Choroid plexus epithelial cell (primary cell): Measurements from ENCODE around the gene CMPK1.

Source experiments
- DNase-seq: peaks from one replicate; pipeline ENCODE4 v3.0.0-alpha.2; 2010; ENCODE audit warnings: low read depth
- H3K4me3 ChIP-seq: 2 replicates; pipeline ENCODE4 v1.5.1; 2011; ENCODE audit warnings: low read depth, mild to moderate bottlenecking, control low read depth, low read length, moderate library complexity
- TF ChIP-seq, protein P1 (sequence below): conservative IDR thresholded peaks from 2 replicates; pipeline ENCODE4 v1.5.1; 2011; ENCODE audit warnings: low read depth, mild to moderate bottlenecking, control low read depth, inconsistent platforms, low read length, moderate library complexity

CMPK1 gene

DNA sequence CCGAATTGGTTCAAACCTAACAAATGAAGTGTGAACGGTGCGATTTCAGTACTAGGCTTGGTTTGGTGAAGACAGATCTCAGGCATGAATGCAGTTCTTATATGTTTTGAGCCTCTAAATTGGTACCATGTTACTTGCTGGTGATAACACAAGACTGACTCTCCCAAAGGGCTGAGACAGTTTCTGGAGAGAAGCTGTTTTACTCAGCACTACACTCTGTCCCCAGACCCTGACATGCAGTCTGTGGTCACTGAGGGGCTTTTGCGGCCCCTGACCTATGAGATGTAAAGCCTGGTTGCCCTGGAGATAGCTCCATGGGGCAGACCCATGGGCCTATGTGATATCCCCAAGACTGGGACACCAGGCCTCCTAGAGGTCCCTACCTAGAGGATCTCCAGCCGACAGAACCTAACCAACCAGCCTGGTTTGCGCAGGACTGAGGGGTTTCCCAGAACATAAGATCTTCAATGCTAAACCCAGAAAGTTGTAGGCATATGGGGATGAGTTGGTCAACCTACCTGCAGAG, 63.1 kb downstream of the CMPK1 start:
- TF ChIP-seq, protein P1, sequence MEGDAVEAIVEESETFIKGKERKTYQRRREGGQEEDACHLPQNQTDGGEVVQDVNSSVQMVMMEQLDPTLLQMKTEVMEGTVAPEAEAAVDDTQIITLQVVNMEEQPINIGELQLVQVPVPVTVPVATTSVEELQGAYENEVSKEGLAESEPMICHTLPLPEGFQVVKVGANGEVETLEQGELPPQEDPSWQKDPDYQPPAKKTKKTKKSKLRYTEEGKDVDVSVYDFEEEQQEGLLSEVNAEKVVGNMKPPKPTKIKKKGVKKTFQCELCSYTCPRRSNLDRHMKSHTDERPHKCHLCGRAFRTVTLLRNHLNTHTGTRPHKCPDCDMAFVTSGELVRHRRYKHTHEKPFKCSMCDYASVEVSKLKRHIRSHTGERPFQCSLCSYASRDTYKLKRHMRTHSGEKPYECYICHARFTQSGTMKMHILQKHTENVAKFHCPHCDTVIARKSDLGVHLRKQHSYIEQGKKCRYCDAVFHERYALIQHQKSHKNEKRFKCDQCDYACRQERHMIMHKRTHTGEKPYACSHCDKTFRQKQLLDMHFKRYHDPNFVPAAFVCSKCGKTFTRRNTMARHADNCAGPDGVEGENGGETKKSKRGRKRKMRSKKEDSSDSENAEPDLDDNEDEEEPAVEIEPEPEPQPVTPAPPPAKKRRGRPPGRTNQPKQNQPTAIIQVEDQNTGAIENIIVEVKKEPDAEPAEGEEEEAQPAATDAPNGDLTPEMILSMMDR = no peak
- no peak overlapping the region for H3K4me3 ChIP-seq
- DNase-seq = no peak

DNA sequence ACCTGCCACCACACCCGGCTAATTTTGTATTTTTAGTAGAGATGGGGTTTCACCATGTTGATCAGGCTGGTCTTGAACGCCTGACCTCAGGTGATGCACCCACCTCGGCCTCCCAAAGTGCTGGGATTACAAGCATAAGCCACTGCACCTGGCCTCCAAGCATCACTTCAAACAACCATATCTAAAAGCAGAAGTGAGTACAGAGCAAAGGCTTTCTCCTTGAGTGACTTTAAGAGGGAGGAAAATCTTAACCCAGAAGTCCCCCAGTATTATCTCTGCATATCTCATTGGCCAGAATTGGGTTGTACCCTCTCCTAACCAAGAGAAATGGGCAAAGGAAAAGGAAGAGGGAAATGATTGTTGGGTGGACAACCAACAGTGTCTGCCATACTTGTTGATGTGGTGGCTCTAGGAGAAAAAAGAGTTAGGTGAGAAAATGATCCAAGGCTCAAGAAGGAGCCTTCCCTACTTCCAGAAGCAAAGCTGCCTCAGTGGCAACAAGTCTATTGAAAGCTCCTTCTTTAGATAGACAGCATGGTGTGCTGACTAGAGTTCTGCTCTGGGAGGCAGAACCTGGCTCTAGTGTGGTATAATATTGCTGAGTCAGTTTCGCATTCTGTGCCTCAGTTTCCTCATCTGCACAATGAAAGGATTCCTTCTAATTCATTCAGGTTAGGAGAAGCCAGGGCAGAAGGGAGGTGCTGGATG, 65.7 kb downstream of the CMPK1 start:
- TF ChIP-seq, protein P1 = no peak
- DNase-seq = no peak

DNA sequence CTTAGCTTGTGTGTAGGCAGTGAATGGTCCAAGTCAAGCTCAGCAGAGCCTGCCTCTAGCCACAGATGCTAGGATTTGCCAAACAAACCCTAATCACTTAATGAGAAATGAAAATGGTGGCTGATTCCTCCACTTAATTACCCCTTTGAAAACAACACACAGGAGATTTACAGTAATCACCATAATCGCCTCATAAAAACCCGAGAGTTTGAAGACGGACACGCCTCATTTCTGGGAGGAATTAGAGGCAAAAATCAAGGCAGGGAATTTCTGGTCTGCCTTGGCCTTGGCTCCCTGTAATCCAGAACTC, 66.2 kb downstream of the CMPK1 start:
- no peak for DNase-seq
- TF ChIP-seq, protein P1 = no peak
- H3K4me3 ChIP-seq = no peak overlapping the region

More for the DNA sequence above, 65.7 kb downstream of the CMPK1 start:
- H3K4me3 ChIP-seq = no peak overlapping the region

DNA sequence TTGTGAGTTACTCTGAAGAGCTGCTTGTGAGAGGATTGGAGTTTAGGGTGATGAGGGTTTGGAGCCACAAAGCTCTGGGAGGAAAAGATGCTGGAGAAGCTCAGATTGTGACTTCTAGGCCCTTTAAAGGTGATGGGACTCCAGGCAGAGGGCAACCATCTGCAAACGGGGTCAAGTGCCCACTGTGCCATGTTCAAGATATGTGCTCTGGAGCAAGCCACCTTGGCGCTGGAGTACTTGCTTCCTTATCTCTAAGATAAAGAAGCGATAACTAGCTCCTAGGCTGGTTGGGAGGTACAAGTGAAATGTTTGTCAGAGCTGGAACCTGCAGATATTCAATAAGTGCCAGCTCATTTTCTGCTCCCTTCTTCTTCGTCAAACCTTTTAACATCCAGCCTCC, 68.2 kb downstream of the CMPK1 start:
- DNase-seq = no peak
- TF ChIP-seq, protein P1 = no peak

DNA sequence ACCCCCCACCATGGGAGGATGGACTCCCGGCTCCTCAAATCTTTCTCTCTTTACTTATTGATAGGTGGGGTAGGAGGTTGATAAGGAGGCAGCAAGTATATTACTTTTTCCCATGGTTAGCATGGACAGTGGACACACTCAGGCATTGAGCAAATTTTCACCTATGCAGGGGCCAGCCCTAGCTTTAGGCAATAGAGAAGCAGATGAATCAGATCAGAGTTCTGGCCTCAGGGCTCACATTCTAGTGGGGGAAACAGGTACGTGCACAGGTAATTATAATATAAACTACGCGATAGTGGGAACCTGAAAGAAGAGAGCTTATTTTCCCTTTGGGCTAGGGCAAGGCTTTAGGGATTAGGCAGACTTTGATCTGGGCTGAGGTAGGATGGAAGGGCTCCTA, 69.0 kb downstream of the CMPK1 start:
- no peak for DNase-seq
- TF ChIP-seq, protein P1 = no peak
- H3K4me3 ChIP-seq = no peak overlapping the region

More for the DNA sequence above, 68.2 kb downstream of the CMPK1 start:
- no peak overlapping the region for H3K4me3 ChIP-seq

DNA sequence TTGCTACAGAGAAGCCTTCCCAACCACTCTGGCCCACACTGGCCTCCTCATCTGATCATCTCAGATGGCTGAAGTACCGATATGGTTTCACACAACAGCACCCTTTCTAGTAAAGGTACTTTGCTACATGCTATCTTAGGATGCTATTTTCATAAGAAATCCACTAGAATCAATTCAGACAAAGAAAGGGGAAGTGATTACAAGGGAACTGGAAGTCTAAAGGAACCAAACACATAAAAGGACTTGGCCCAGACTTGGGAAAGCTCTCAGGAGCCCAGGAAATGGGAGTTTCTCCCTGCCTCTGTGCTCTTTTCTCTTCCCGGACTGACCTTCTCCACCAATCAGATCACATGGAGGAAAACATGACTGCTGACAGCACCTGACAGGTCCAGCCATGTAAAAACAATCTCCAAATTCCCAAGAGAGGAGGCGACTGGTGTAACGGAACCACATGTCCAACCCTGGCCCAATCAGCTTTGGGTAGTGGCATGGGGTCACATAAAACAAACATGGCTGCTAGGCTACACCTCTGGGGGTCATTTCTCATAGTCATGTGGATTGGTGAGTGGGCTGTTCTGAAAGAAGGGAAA, 69.8 kb downstream of the CMPK1 start:
- no peak overlapping the region for H3K4me3 ChIP-seq
- DNase-seq = no peak

More for the DNA sequence above, 69.8 kb downstream of the CMPK1 start:
- TF ChIP-seq, protein P1 = no peak
